ENCODE results near the gene TDRD9. TPM values are rescaled to one million over a fixed set of nuclear protein-coding genes. Genes with fewer than 3 reads are reported as not detected.

The TDRD9 gene
- total and polyA plus RNA-seq, 2 of the 4 experiments (the other 2 are of a cell fraction): 0.07 to 0.18 TPM

DNA sequence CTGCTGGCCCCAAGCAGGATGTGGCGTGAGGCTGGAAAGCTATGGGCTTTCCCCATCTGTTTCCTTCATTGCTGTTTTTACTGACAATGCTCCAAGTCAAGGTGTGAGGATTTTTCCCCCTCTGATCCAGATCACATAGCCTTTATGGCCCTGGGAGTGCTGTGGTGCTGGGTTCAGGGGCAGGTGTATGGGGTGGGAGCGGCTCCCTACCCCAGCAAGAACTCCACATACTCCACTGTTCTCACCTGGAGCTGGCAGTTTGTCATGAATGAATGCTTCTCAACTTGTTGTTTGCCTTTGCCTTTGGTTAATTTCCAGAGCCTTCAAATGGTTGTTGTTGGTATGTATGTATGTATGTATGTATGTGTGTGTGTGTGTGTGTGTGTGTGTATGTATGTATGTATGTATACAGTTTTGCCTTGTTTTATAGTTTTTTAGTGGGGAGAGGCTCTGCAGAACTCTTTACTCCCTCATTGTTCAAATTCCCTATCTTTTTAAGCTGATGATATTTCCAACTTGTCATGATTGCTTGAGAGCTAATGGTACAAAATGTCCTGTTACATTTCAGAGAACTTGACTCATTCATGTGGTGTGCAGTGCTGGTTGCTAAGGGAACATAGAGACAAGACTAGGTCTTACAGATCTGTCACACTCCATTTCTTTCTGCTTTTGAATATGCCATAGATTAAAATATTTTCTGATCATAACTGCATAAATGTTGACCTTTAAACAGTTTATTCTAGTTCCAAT lies 120.7 kb downstream of the TDRD9 start:
- in situ Hi-C loops (cut with MboI; ENCODE audit: low sequenced_read_pairs) (no loop called here), intact Hi-C loops (cut with micrococcal nuclease) (no loop called here), dilution Hi-C loops (cut with HindIII; ENCODE audit: low sequenced_read_pairs, unreplicated experiment) (no loop called here)
- no peak overlapping the region for H3K27ac ChIP-seq (ENCODE audit: insufficient read depth, low read length)
- H3K4ac ChIP-seq (ENCODE audit: low read depth, low read length): no peak overlapping the region
- H2AK5ac ChIP-seq (ENCODE audit: low read depth, low read length): no peak overlapping the region
- DNase-seq (no peak), ATAC-seq (ENCODE audit: low read depth) (no peak)
- no peak overlapping the region for H3K9ac ChIP-seq (ENCODE audit: low read depth, low read length)
- no peak overlapping the region for H4K8ac ChIP-seq (ENCODE audit: low read depth in 2 of 2, low read length in 2 of 2)
- no peaks in the 10 kb centered on the region for H3K9me1 ChIP-seq (ENCODE audit: insufficient read depth, low read length)
- WGBS, 2 experiments (ENCODE audit: extremely low coverage in 2 of 2, insufficient read length in 1 of 2): no CpG with 5 or more reads among the region's 2 CpGs
- H3K4me3 ChIP-seq (ENCODE audit: insufficient read depth, low read depth, low read length): no peak overlapping the region
- H3K4me1 ChIP-seq (ENCODE audit: control insufficient read depth, insufficient read depth, low read length): no peaks in the 10 kb centered on the region
- no peaks in the 10 kb centered on the region for H3K36me3 ChIP-seq (ENCODE audit: control insufficient read depth, insufficient read depth, low read length)
- H2BK20ac ChIP-seq (ENCODE audit: low read depth, low read length): no peak overlapping the region
- ChIA-PET POLR2A (ENCODE audit: unreplicated experiment) (no interaction called here), CTCF (no interaction called here)
- no peak overlapping the region for H3K56ac ChIP-seq (ENCODE audit: extremely low read depth, insufficient read depth, low read length)
- no peak overlapping the region for H2AFZ ChIP-seq (replicated peaks; ENCODE audit: low read length, poor library complexity)
- H4K91ac ChIP-seq (ENCODE audit: insufficient read depth, low read depth, low read length): no peak overlapping the region
- H2AK9ac ChIP-seq (replicated peaks; ENCODE audit: low read depth, low read length, poor library complexity): no peak overlapping the region
- H4K20me1 ChIP-seq (ENCODE audit: insufficient read depth, low read length): no peaks in the 10 kb centered on the region
- H2BK15ac ChIP-seq (ENCODE audit: low read depth, low read length): no peak overlapping the region
- TF ChIP-seq BHLHE40 (IDR thresholded peaks at IDR 0.05; ENCODE audit: low read depth, low read length) (no peak), MXI1 (IDR thresholded peaks at IDR 0.05; ENCODE audit: borderline replicate concordance, low read depth, low read length) (no peak), ELK1 (IDR thresholded peaks at IDR 0.05; ENCODE audit: borderline replicate concordance, low read depth, low read length) (no peak), RAD21 (IDR thresholded peaks at IDR 0.05; ENCODE audit: low read length) (no peak), RCOR1 (IDR thresholded peaks at IDR 0.05; ENCODE audit: insufficient replicate concordance, low read length) (no peak), SMC3 (IDR thresholded peaks at IDR 0.05; ENCODE audit: low read depth, low read length) (no peak), MAFK (IDR thresholded peaks at IDR 0.05; ENCODE audit: low read depth, low read length) (no peak), CHD1 (IDR thresholded peaks at IDR 0.05; ENCODE audit: low read depth, low read length) (no peak), NFE2L2 (IDR thresholded peaks at IDR 0.05; ENCODE audit: low read depth, low read length) (no peak), USF2 (IDR thresholded peaks at IDR 0.05; ENCODE audit: low read depth, low read length) (no peak), FOS (IDR thresholded peaks at IDR 0.05; ENCODE audit: low read depth, low read length) (no peak), MAZ (IDR thresholded peaks at IDR 0.05; ENCODE audit: borderline replicate concordance, low read depth, low read length) (no peak), POLR2A (IDR thresholded peaks at IDR 0.05; ENCODE audit: low read depth, low read length) (no peak), RFX5 (IDR thresholded peaks at IDR 0.05; ENCODE audit: low read depth, low read length) (no peak), CEBPB (IDR thresholded peaks at IDR 0.05; ENCODE audit: low read depth, low read length) (no peak)
- TF ChIP-seq, protein P1, sequence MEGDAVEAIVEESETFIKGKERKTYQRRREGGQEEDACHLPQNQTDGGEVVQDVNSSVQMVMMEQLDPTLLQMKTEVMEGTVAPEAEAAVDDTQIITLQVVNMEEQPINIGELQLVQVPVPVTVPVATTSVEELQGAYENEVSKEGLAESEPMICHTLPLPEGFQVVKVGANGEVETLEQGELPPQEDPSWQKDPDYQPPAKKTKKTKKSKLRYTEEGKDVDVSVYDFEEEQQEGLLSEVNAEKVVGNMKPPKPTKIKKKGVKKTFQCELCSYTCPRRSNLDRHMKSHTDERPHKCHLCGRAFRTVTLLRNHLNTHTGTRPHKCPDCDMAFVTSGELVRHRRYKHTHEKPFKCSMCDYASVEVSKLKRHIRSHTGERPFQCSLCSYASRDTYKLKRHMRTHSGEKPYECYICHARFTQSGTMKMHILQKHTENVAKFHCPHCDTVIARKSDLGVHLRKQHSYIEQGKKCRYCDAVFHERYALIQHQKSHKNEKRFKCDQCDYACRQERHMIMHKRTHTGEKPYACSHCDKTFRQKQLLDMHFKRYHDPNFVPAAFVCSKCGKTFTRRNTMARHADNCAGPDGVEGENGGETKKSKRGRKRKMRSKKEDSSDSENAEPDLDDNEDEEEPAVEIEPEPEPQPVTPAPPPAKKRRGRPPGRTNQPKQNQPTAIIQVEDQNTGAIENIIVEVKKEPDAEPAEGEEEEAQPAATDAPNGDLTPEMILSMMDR (conservative IDR thresholded peaks at IDR 0.05; ENCODE audit: low read depth, low read length): no peak
- H3K14ac ChIP-seq (replicated peaks; ENCODE audit: low read depth, low read length): no peak overlapping the region
- H3K27me3 ChIP-seq (ENCODE audit: control insufficient read depth, insufficient read depth, low read length): no peaks in the 10 kb centered on the region; the same call in 1 of the 2 replicates
- H3K18ac ChIP-seq (ENCODE audit: low read depth, low read length): no peak overlapping the region
- no peak overlapping the region for H4K5ac ChIP-seq (ENCODE audit: low read depth, low read length)
- H2BK120ac ChIP-seq (ENCODE audit: low read depth, low read length): no peak overlapping the region
- no peaks in the 10 kb centered on the region for H3K79me1 ChIP-seq (ENCODE audit: low read depth in 1 of 2, low read length in 2 of 2)
- no peak overlapping the region for H3K4me2 ChIP-seq (ENCODE audit: low read depth, low read length)
- H3K9me3 ChIP-seq (ENCODE audit: control insufficient read depth, insufficient read depth, low read length): no peaks in the 10 kb centered on the region
- BruUV-seq (replicated peaks): no TSS peak
- no peak overlapping the region for H3K23ac ChIP-seq (ENCODE audit: low read depth, low read length)
- H2BK5ac ChIP-seq (ENCODE audit: low read depth, low read length, poor library complexity, severe bottlenecking): peak overlapping the region; percentile 39

Data from IMR-90 (cell line).